PC-9 (cell line): ENCODE results near the gene KLK11. TPM values are rescaled to one million over a fixed set of nuclear protein-coding genes. Genes with fewer than 3 reads are reported as not detected.

Experiments
- BruUV-seq: library from RNA; stranded (reverse); fragments of 400-500 nt; replicated peaks from 2 replicates; lab custom pipeline; 2021; lab: Mats Ljungman, UMichigan
- CTCF ChIA-PET: fragments of 300-600 bp; sonication (Branson Sonifier 250); formaldehyde crosslinking; loops from one replicate; lab custom pipeline; 2022; ENCODE audit warnings: antibody characterized with exemption; lab: Charles Lee
- POLR2A ChIA-PET: fragments of 300-600 bp; sonication (Branson Sonifier 250); formaldehyde crosslinking; loops from one replicate; lab custom pipeline; 2022; ENCODE audit warnings: antibody characterized with exemption; ENCODE audit not compliant: unreplicated experiment; lab: Charles Lee
- DNase-seq, 2 experiments: peaks; one replicate each; pipeline versions ENCODE4 v3.0.0 to v3.0.0-alpha.2; 2015 to 2022; ENCODE audit warnings: mixed read lengths in 1 of 2
- H2AFZ ChIP-seq: fragments of 200-600 bp; sonication (generic); 2 replicates; pipeline ENCODE4 v1.8.1; 2017; ENCODE audit warnings: antibody characterized with exemption
- H3F3A ChIP-seq: fragments of 200-600 bp; sonication (generic); 2 replicates; pipeline ENCODE4 v1.8.1; 2017; ENCODE audit warnings: antibody characterized with exemption, mild to moderate bottlenecking, low read depth; ENCODE audit not compliant: insufficient read depth
- H3K27ac ChIP-seq: fragments of 200-600 bp; sonication (generic); 2 replicates; pipeline ENCODE4 v1.6.1; 2016; ENCODE audit warnings: mixed run types
- H3K27me3 ChIP-seq: fragments of 200-600 bp; sonication (generic); 2 replicates; pipeline ENCODE4 v1.6.1; 2016; ENCODE audit warnings: low read depth, mixed run types; ENCODE audit not compliant: insufficient read depth
- H3K36me3 ChIP-seq: fragments of 200-600 bp; sonication (generic); 2 replicates; pipeline ENCODE4 v1.6.1; 2016; ENCODE audit warnings: low read depth, mixed run types
- H3K4me1 ChIP-seq: fragments of 200-600 bp; sonication (generic); replicated peaks from 2 replicates; pipeline ENCODE4 v1.6.1; 2016; ENCODE audit warnings: mixed run types; ENCODE audit not compliant: insufficient read depth
- H3K4me2 ChIP-seq: fragments of 200-600 bp; sonication (generic); 2 replicates; pipeline ENCODE4 v1.6.1; 2017; ENCODE audit warnings: mixed run types
- H3K4me3 ChIP-seq: fragments of 200-600 bp; sonication (generic); 2 replicates; pipeline ENCODE4 v1.6.1; 2016; ENCODE audit warnings: mixed run types
- H3K79me2 ChIP-seq: fragments of 200-600 bp; sonication (generic); 2 replicates; pipeline ENCODE4 v1.6.1; 2017; ENCODE audit warnings: low read depth, mixed run types
- H3K9me2 ChIP-seq: fragments of 200-600 bp; sonication (generic); 2 replicates; pipeline ENCODE4 v1.8.1; 2017; ENCODE audit warnings: mild to moderate bottlenecking; ENCODE audit not compliant: insufficient read depth
- H3K9me3 ChIP-seq: fragments of 200-600 bp; sonication (generic); 2 replicates; pipeline ENCODE4 v1.8.1; 2016; ENCODE audit warnings: low read depth; ENCODE audit not compliant: insufficient read depth
- H4K20me1 ChIP-seq: fragments of 200-600 bp; sonication (generic); 2 replicates; pipeline ENCODE4 v1.8.1; 2017; ENCODE audit not compliant: insufficient read depth
- CTCF ChIP-seq: fragments of 200-600 bp; sonication (generic); conservative IDR thresholded peaks from 2 replicates; pipeline ENCODE4 v1.6.1; 2017; ENCODE audit warnings: mixed run types, antibody characterized with exemption, mild to moderate bottlenecking, moderate library complexity
- EZH2 ChIP-seq: fragments of 200-600 bp; sonication (generic); IDR thresholded peaks from 2 replicates; pipeline ENCODE4 v1.8.0; 2017; ENCODE audit warnings: antibody characterized with exemption, low read depth
- intact Hi-C: fragments of 100-400 bp; cut with micrococcal nuclease; formaldehyde crosslinking; loops from one replicate; pipeline ENCODE4 v1.10.0; 2022; ENCODE audit not compliant: unreplicated experiment
- total RNA-seq: library from RNA; stranded (reverse); gene quantifications from 2 replicates; pipeline ENCODE4 v1.2.3, GENCODE V29; 2021

The KLK11 gene
- total RNA-seq, 1 experiment from 2014 or later, result 1.5 TPM

GRCh38 chr19:51027873-51028272 is 1.5 kb upstream of the KLK11 start:
- H4K20me1 ChIP-seq, result no peaks in the 10 kb centered on the region
- H3K4me2 ChIP-seq, result no peak overlapping the region
- ChIA-PET CTCF (interaction anchor here (0.5 kb wide), 1 partner anchor 188 kb away, joined by 3 read pairs; no protein-coding TSS in a partner anchor), POLR2A (no interaction called here)
- no peaks in the 10 kb centered on the region for H3K36me3 ChIP-seq
- H3K79me2 ChIP-seq, result no peaks in the 10 kb centered on the region
- TF ChIP-seq EZH2, result no peak
- TF ChIP-seq CTCF, result no peak
- H3K27ac ChIP-seq, result no peak overlapping the region
- DNase-seq, result peak in 1 of 2 experiments; percentile 22
- H3F3A ChIP-seq, result no peaks in the 10 kb centered on the region; the same call in 1 of the 2 replicates
- H3K4me1 ChIP-seq, result no peaks in the 10 kb centered on the region
- no TSS peak for BruUV-seq
- no peak overlapping the region for H3K4me3 ChIP-seq
- intact Hi-C loops, result no loop called here
- H3K27me3 ChIP-seq, result peaks cover 22% of the 10 kb centered on the region; the same call in 1 of the 2 replicates
- no peak overlapping the region for H2AFZ ChIP-seq
- H3K9me2 ChIP-seq, result no peaks in the 10 kb centered on the region
- no peaks in the 10 kb centered on the region for H3K9me3 ChIP-seq

GRCh38 chr19:51027126-51027806 is 850 bp upstream of the KLK11 start:
- intact Hi-C loops, result no loop called here
- CTCF ChIA-PET, result interaction anchor here (0.5 kb wide), 1 partner anchor 189 kb away, joined by 3 read pairs; no protein-coding TSS in a partner anchor
- no peaks in the 10 kb centered on the region for H3K79me2 ChIP-seq
- H3K4me1 ChIP-seq, result no peaks in the 10 kb centered on the region
- no peaks in the 10 kb centered on the region for H3K36me3 ChIP-seq
- no peak overlapping the region for H3K4me2 ChIP-seq
- no peak overlapping the region for H3K4me3 ChIP-seq
- TF ChIP-seq CTCF (no peak), EZH2 (no peak)
- DNase-seq, result peak in 1 of 2 experiments; percentile 24
- H3F3A ChIP-seq, result no peaks in the 10 kb centered on the region; the same call in 1 of the 2 replicates
- peaks cover 22% of the 10 kb centered on the region; the same call in 1 of the 2 replicates for H3K27me3 ChIP-seq
- BruUV-seq, result no TSS peak
- H4K20me1 ChIP-seq, result no peaks in the 10 kb centered on the region
- no peak overlapping the region for H2AFZ ChIP-seq
- no peaks in the 10 kb centered on the region for H3K9me2 ChIP-seq
- no peak overlapping the region for H3K27ac ChIP-seq
- H3K9me3 ChIP-seq, result no peaks in the 10 kb centered on the region
- POLR2A ChIA-PET, result no interaction called here

GRCh38 chr19:51025809-51026553 is 435 bp downstream of the KLK11 start:
- peaks cover 5% of the 10 kb centered on the region; the same call in 1 of the 2 replicates for H3F3A ChIP-seq
- H3K27ac ChIP-seq, result no peak overlapping the region
- CTCF ChIA-PET, result no interaction called here
- no peak for TF ChIP-seq EZH2
- TF ChIP-seq CTCF, result no peak
- H3K9me2 ChIP-seq, result no peaks in the 10 kb centered on the region
- no peaks in the 10 kb centered on the region for H4K20me1 ChIP-seq
- intact Hi-C loops, result no loop called here
- POLR2A ChIA-PET, result interaction anchor here (0.7 kb wide), 1 partner anchor 9 kb away, joined by 9 read pairs; no protein-coding TSS in a partner anchor
- no peaks in the 10 kb centered on the region for H3K9me3 ChIP-seq
- DNase-seq, result peak in 1 of 2 experiments; percentile 26
- no peak overlapping the region for H2AFZ ChIP-seq
- H3K36me3 ChIP-seq, result no peaks in the 10 kb centered on the region
- H3K27me3 ChIP-seq, result peaks cover 22% of the 10 kb centered on the region; the same call in 1 of the 2 replicates
- H3K4me2 ChIP-seq, result no peak overlapping the region; the same call in 1 of the 2 replicates
- no peaks in the 10 kb centered on the region for H3K79me2 ChIP-seq
- H3K4me1 ChIP-seq, result no peaks in the 10 kb centered on the region
- H3K4me3 ChIP-seq, result no peak overlapping the region
- BruUV-seq, result no TSS peak
